ENCODE measurements around the gene ZDHHC3. TPM values are rescaled to one million over a fixed set of nuclear protein-coding genes. Genes with fewer than 3 reads are reported as not detected.

The ZDHHC3 gene
- polyA plus RNA-seq, 1 of the 3 experiments (the other 2 are of a cell fraction): 60.7 TPM

DNA sequence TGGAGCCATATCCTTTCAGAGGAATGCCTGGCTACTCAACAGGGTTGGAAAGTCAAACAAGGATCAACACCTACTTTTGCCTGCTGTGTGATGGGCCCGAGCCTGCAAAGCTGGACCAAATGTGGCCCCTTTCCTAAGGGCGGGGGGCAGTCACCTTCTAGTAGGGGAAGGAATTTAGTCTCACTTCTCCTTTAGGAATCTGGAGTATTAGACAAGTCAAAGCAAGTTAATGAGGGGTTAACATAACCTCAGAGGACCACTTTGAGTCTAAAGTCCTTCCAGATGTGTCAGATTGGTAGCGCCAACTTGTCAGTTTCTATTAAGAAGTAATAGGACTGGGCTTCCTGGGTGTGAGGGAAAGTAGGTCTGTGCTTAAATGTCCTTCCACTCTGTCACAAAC is 6.8 kb upstream of the ZDHHC3 start:
- WGBS (ENCODE audit: low lambda C conversion rate): 97% methylated on average over 3 of the region's 3 CpGs
- ChIA-PET CTCF (interaction anchor here (1.0 to 2.9 kb wide), 2 partner anchors 10 to 270 kb away, joined by 3 to 17 read pairs; partner anchors contain the start of gene ZNF502), POLR2A (interaction anchor here (1.2 kb wide), 1 partner anchor 13 kb away, joined by 3 read pairs; no protein-coding TSS in a partner anchor)
- H3K9ac ChIP-seq: no peak overlapping the region
- H2AFZ ChIP-seq (ENCODE audit: low read depth): no peak overlapping the region
- H3K27me3 ChIP-seq (ENCODE audit: insufficient read depth): no peaks in the 10 kb centered on the region
- no peak for DNase-seq
- no peak overlapping the region for H3K27ac ChIP-seq (ENCODE audit: low read depth in 2 of 2, low read length in 1 of 2)
- H3K4me1 ChIP-seq (ENCODE audit: control insufficient read depth in 1 of 2, insufficient read depth in 2 of 2, low read depth in 1 of 2, low read length in 1 of 2): peaks cover 0 to 6% of the 10 kb centered on the region in 2 experiments; a peak in 2 of 4 replicates
- no peak overlapping the region for H3K4me3 ChIP-seq (ENCODE audit: low read depth in 2 of 2, low read length in 1 of 2)
- H3K79me2 ChIP-seq (ENCODE audit: insufficient read depth): peaks cover 75% of the 10 kb centered on the region
- H3K9me2 ChIP-seq: no peaks in the 10 kb centered on the region
- no peaks in the 10 kb centered on the region for H3K9me3 ChIP-seq
- no peak overlapping the region for H3K4me2 ChIP-seq
- no peaks in the 10 kb centered on the region for H3F3A ChIP-seq (replicated peaks; ENCODE audit: insufficient read depth)
- peaks cover 0 to 7% of the 10 kb centered on the region in 2 experiments for H3K36me3 ChIP-seq (replicated peaks in 1 of 2; ENCODE audit: control insufficient read depth in 1 of 2, insufficient read depth in 2 of 2, low read length in 1 of 2)
- H4K20me1 ChIP-seq (ENCODE audit: insufficient read depth): peaks cover 8% of the 10 kb centered on the region; the same call in 1 of the 2 replicates
- no peak for TF ChIP-seq MXI1 (IDR thresholded peaks at IDR 0.05; ENCODE audit: low read depth, low read length)
- TF ChIP-seq ELF1 (IDR thresholded peaks at IDR 0.05): no peak
- TF ChIP-seq TCF12 (IDR thresholded peaks at IDR 0.05): no peak
- TF ChIP-seq FOSL2 (IDR thresholded peaks at IDR 0.05; ENCODE audit: borderline replicate concordance, low read depth): no peak
- TF ChIP-seq NRF1 (IDR thresholded peaks at IDR 0.05; ENCODE audit: low read depth, low read length): no peak
- TF ChIP-seq SMC3 (IDR thresholded peaks at IDR 0.05; ENCODE audit: low read depth, low read length): no peak
- TF ChIP-seq RXRA (IDR thresholded peaks at IDR 0.05; ENCODE audit: borderline replicate concordance, low read depth): no peak
- no peak for TF ChIP-seq YY1 (IDR thresholded peaks at IDR 0.05; ENCODE audit: low read depth)
- TF ChIP-seq CTCF (IDR thresholded peaks at IDR 0.05): no peak
- TF ChIP-seq GATA2 (CRISPR knock-in tag; IDR thresholded peaks at IDR 0.05): no peak
- TF ChIP-seq CHD2 (IDR thresholded peaks at IDR 0.05; ENCODE audit: low read length, partially characterized antibody): no peak
- no peak for TF ChIP-seq EZH2phosphoT487 (IDR thresholded peaks at IDR 0.05; ENCODE audit: borderline replicate concordance, low read depth)
- no peak for TF ChIP-seq RFX5 (IDR thresholded peaks at IDR 0.05; ENCODE audit: low read length)

- H3K9me3 ChIP-seq: no peaks in the 10 kb centered on the region
- peaks cover 85% of the 10 kb centered on the region for H3K79me2 ChIP-seq (ENCODE audit: insufficient read depth)
- H4K20me1 ChIP-seq (ENCODE audit: insufficient read depth): peaks cover 8% of the 10 kb centered on the region; the same call in 1 of the 2 replicates
- ChIA-PET CTCF (interaction anchor here (0.7 to 1.2 kb wide), 3 partner anchors 10 to 658 kb away, joined by 3 to 6 read pairs (median 4); no protein-coding TSS in a partner anchor), POLR2A (interaction anchor here (1.2 kb wide), 1 partner anchor 14 kb away, joined by 3 read pairs; no protein-coding TSS in a partner anchor)
- no peak overlapping the region for H3K27ac ChIP-seq (ENCODE audit: low read depth in 2 of 2, low read length in 1 of 2)
- no peak overlapping the region for H2AFZ ChIP-seq (ENCODE audit: low read depth)
- H3K4me2 ChIP-seq: no peak overlapping the region
- no peak overlapping the region for H3K9ac ChIP-seq
- WGBS (ENCODE audit: low lambda C conversion rate): 83% methylated on average over 4 of the region's 4 CpGs
- no peaks in the 10 kb centered on the region for H3K9me2 ChIP-seq
- peaks cover 0 to 7% of the 10 kb centered on the region in 2 experiments for H3K36me3 ChIP-seq (replicated peaks in 1 of 2; ENCODE audit: control insufficient read depth in 1 of 2, insufficient read depth in 2 of 2, low read length in 1 of 2)
- no peak overlapping the region for H3K4me3 ChIP-seq (ENCODE audit: low read depth in 2 of 2, low read length in 1 of 2)
- no peak for DNase-seq
- H3F3A ChIP-seq (replicated peaks; ENCODE audit: insufficient read depth): no peaks in the 10 kb centered on the region
- H3K27me3 ChIP-seq (ENCODE audit: insufficient read depth): no peaks in the 10 kb centered on the region
- H3K4me1 ChIP-seq (ENCODE audit: control insufficient read depth in 1 of 2, insufficient read depth in 2 of 2, low read depth in 1 of 2, low read length in 1 of 2): peaks cover 7 to 12% of the 10 kb centered on the region in 2 experiments; a peak in 3 of 4 replicates
- TF ChIP-seq PBX3 (IDR thresholded peaks at IDR 0.05): no peak
- no peak for TF ChIP-seq TCF12 (IDR thresholded peaks at IDR 0.05)
- TF ChIP-seq NRF1 (IDR thresholded peaks at IDR 0.05; ENCODE audit: low read depth, low read length): no peak
- no peak for TF ChIP-seq CHD2 (IDR thresholded peaks at IDR 0.05; ENCODE audit: low read length, partially characterized antibody)
- TF ChIP-seq MAX (IDR thresholded peaks at IDR 0.05; ENCODE audit: low read depth): no peak
- TF ChIP-seq, protein P1, sequence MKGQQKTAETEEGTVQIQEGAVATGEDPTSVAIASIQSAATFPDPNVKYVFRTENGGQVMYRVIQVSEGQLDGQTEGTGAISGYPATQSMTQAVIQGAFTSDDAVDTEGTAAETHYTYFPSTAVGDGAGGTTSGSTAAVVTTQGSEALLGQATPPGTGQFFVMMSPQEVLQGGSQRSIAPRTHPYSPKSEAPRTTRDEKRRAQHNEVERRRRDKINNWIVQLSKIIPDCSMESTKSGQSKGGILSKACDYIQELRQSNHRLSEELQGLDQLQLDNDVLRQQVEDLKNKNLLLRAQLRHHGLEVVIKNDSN (IDR thresholded peaks at IDR 0.05; ENCODE audit: borderline replicate concordance, low read depth): no peak
- no peak for TF ChIP-seq TEAD4 (IDR thresholded peaks at IDR 0.05; ENCODE audit: borderline replicate concordance, insufficient read depth)
- TF ChIP-seq NFIC (IDR thresholded peaks at IDR 0.05; ENCODE audit: borderline replicate concordance): no peak
- TF ChIP-seq EZH2phosphoT487 (IDR thresholded peaks at IDR 0.05; ENCODE audit: borderline replicate concordance, low read depth): no peak
- no peak for TF ChIP-seq FOXJ3 (CRISPR knock-in tag; IDR thresholded peaks at IDR 0.05)
- TF ChIP-seq FOXM1 (IDR thresholded peaks at IDR 0.05; ENCODE audit: low read depth): no peak
- no peak for TF ChIP-seq RFX5 (IDR thresholded peaks at IDR 0.05; ENCODE audit: low read length)
- TF ChIP-seq, protein P2, sequence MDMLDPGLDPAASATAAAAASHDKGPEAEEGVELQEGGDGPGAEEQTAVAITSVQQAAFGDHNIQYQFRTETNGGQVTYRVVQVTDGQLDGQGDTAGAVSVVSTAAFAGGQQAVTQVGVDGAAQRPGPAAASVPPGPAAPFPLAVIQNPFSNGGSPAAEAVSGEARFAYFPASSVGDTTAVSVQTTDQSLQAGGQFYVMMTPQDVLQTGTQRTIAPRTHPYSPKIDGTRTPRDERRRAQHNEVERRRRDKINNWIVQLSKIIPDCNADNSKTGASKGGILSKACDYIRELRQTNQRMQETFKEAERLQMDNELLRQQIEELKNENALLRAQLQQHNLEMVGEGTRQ (IDR thresholded peaks at IDR 0.05; ENCODE audit: borderline replicate concordance, low read depth, low read length): no peak
- TF ChIP-seq MEF2A (IDR thresholded peaks at IDR 0.05; ENCODE audit: borderline replicate concordance, low read depth): no peak
- TF ChIP-seq SIN3A (IDR thresholded peaks at IDR 0.05; ENCODE audit: borderline replicate concordance, low read depth, low read length): no peak
- no peak for TF ChIP-seq MXI1 (IDR thresholded peaks at IDR 0.05; ENCODE audit: low read depth, low read length)
- no peak for TF ChIP-seq SMC3 (IDR thresholded peaks at IDR 0.05; ENCODE audit: low read depth, low read length)
Observed at GRCh38 chr3:44981751-44982150, 5.8 kb upstream of the ZDHHC3 start.
